ENCODE results near the gene WDR75.

- TF ChIP-seq EZH2phosphoT487 (IDR thresholded peaks at IDR 0.05; ENCODE audit: borderline replicate concordance, low read depth, low read length), result no peak
- no peak for TF ChIP-seq CTCF (conservative IDR thresholded peaks at IDR 0.05; ENCODE audit: low read length)
Observed at GRCh38 chr2:189407281-189408209, 33.7 kb upstream of the WDR75 start.

All from OCI-LY7 (cell line).